ENCODE data around the gene CAMK2N2. TPM values are rescaled to one million over a fixed set of nuclear protein-coding genes. Genes with fewer than 3 reads are reported as not detected.
A peak's percentile ranks its signal among the peaks of the same experiment; 100 is the strongest.
"Not testable (repeated sequence)": the region's sequence is repeated elsewhere in the genome, so short reads cannot be mapped to it uniquely, and the experiment has no call there.

CAMK2N2 gene
- total RNA-seq, 1 donor from 2014 or later: 0.16 TPM

DNA sequence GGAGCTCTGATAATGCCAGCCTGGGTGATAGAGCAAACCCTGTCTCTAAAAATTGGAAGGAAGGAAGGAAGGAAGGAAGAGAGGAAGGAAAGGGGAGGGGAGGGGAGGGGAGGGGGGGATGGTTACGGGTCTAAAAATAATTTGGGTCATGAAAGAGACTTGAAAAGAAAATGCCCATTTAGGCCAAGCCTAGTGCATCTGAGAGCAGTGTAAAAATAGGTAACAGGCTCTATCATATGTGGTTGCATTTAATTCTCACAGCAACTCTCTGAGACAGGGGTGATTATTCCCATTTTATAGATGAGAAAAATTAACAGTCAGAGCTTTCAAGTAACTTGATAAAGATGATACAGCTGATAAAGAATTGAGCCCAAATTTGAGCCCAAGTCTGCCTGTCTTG lies 10.9 kb upstream of the CAMK2N2 start:
- Mint-ChIP-seq H3K27ac (no peak overlapping the region), H3K27me3 (ENCODE audit: low read depth) (peaks cover 84% of the 10 kb centered on the region), H3K4me1 (no peaks in the 10 kb centered on the region), H3K4me3 (no peak overlapping the region), H3K9me3 (peaks cover 2% of the 10 kb centered on the region), H3K36me3 (no peaks in the 10 kb centered on the region)
- TF ChIP-seq, protein P1, sequence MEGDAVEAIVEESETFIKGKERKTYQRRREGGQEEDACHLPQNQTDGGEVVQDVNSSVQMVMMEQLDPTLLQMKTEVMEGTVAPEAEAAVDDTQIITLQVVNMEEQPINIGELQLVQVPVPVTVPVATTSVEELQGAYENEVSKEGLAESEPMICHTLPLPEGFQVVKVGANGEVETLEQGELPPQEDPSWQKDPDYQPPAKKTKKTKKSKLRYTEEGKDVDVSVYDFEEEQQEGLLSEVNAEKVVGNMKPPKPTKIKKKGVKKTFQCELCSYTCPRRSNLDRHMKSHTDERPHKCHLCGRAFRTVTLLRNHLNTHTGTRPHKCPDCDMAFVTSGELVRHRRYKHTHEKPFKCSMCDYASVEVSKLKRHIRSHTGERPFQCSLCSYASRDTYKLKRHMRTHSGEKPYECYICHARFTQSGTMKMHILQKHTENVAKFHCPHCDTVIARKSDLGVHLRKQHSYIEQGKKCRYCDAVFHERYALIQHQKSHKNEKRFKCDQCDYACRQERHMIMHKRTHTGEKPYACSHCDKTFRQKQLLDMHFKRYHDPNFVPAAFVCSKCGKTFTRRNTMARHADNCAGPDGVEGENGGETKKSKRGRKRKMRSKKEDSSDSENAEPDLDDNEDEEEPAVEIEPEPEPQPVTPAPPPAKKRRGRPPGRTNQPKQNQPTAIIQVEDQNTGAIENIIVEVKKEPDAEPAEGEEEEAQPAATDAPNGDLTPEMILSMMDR (IDR thresholded peaks at IDR 0.05; ENCODE audit: unreplicated experiment): no peak
- DNase-seq (ENCODE audit: low spot score in 2 of 2, unreplicated experiment in 2 of 2): no peak

DNA sequence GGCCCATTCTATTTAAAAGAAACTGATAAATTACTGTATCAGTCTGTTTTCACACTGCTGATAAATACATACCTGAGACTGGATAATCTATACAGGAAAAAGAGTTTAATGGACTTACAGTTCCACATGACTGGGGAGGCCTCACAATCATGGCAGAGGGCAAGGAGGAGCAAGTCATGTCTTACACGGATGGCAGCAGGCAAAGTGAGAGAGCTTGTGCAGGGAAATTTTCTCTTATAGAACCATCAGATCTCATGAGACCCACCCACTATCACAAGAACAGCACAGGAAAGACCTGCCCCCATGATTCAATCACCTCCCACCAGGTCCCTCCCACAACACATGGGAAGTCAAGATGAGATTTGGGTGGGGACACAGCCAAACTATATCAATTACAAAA lies 5.9 kb upstream of the CAMK2N2 start:
- H3K36me3 Mint-ChIP-seq; H3K27ac Mint-ChIP-seq; H3K4me1 Mint-ChIP-seq; H3K9me3 Mint-ChIP-seq; H3K4me3 Mint-ChIP-seq; DNase-seq (ENCODE audit: low spot score in 2 of 2, unreplicated experiment in 2 of 2): not testable (repeated sequence)
- peaks cover 76% of the 10 kb centered on the region for H3K27me3 Mint-ChIP-seq (ENCODE audit: low read depth)

DNA sequence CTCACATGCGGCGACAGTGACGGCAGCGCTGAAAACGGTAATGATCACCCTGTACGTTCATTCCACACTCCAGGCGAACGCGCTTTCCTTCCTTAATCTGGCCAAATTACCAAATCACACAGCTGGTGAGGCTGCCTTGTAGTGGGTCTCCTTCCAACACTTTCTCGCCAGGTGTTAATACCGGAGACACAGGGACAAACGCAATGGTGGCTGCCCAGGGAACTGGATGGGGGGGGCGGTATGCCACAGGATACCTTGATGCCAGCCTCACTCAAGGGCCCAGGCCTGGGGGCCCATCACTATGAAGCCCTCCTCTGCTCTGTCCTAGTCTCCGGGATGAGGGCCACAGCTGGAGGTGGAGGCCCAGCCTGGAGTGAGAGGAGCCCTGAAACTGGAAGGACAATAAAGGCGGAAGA lies 1.4 kb upstream of the CAMK2N2 start:
- H3K27me3 Mint-ChIP-seq (ENCODE audit: low read depth): peaks cover 81% of the 10 kb centered on the region
- no peak overlapping the region for H3K27ac Mint-ChIP-seq
- peak overlapping the region; percentile 43 for H3K4me3 Mint-ChIP-seq
- TF ChIP-seq, protein P1 (IDR thresholded peaks at IDR 0.05; ENCODE audit: unreplicated experiment): no peak
- peaks cover 5% of the 10 kb centered on the region for H3K9me3 Mint-ChIP-seq
- DNase-seq (ENCODE audit: low spot score in 2 of 2, unreplicated experiment in 2 of 2): no peak
- H3K36me3 Mint-ChIP-seq: peaks cover 10% of the 10 kb centered on the region
- H3K4me1 Mint-ChIP-seq: peaks cover 15% of the 10 kb centered on the region

DNA sequence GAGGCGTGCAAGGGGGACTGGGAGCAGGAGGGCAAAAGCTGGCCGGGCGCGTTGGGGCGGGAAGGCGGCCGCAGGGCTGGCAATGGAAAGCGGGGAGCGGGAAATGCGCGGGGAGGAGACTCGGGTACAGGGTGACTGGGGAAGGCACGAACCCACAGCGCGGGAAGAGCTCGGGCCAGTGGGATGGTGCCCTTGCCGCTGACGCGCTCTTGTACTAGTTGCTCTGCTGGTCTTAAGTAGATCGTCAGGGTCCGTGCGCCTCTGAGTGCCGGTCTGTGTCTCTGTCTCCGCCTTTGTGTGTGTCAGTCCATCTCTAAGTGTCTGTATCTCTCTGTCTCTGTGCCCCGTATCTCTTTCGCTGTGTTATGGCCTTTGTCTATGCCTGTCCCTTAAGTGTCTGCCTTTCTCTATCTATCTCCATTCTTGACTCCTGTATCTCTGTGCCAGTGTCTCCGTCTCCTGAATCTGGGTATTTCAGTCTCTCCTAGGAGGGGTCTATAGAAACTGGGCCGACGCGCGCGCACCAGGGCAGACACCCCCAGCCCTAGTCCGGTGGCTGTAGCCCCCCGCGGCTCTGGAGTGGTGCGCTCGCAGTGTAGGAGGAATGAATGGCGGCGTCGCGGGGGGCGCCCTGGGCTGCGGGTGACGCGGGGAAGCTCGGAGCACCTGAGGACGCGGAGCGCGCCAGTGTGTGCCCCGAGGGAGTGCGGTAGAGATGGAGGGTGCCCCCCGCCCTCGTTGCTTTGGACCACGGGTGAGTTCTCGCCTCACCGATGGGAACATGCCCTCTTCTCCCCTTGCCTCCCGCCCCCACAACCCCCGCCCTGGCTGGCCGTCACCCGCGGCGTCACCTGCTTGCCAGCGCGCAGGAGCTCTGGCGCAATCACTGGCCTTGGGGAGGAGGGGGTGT lies 756 bp upstream of the CAMK2N2 start:
- peaks cover 81% of the 10 kb centered on the region for H3K27me3 Mint-ChIP-seq (ENCODE audit: low read depth)
- H3K27ac Mint-ChIP-seq: no peak overlapping the region
- TF ChIP-seq, protein P1 (IDR thresholded peaks at IDR 0.05; ENCODE audit: unreplicated experiment): no peak
- no peak for DNase-seq (ENCODE audit: low spot score in 2 of 2, unreplicated experiment in 2 of 2)
- peaks cover 1% of the 10 kb centered on the region for H3K9me3 Mint-ChIP-seq
- H3K4me3 Mint-ChIP-seq: peak overlapping the region; percentile 64
- H3K36me3 Mint-ChIP-seq: peaks cover 14% of the 10 kb centered on the region
- peaks cover 15% of the 10 kb centered on the region for H3K4me1 Mint-ChIP-seq

DNA sequence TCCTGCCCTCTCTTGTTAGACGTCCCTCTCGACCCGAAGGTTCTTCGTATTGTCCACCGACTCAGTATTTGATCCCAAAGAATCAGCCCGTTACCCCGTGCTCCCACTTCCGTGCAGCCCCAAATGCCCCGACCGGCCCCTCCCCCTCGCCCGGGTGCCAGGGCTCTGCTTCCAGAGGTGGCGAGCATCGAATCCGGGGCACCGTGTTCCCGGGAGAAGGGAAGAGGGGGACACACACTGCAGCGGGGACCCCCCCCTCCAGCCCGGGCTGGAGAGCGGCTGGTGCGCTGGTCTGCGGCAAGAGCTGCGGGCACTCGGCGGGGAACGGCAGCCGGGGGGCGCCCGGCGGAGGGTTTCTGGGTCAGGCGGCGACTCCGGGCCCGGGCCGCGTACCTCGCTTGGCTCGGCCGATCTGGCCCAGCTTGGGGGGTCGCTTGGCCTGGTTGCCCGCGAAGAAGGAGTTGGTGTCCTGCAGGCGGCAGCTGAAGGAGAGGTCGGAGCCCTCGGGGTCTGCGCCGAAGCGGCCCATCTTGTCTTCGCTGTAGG lies 556 bp downstream of the CAMK2N2 start:
- DNase-seq (ENCODE audit: low spot score in 2 of 2, unreplicated experiment in 2 of 2): no peak
- Mint-ChIP-seq H3K4me1 (peaks cover 15% of the 10 kb centered on the region), H3K4me3 (peak overlapping the region; percentile 65), H3K9me3 (no peaks in the 10 kb centered on the region), H3K27ac (no peak overlapping the region), H3K36me3 (peaks cover 14% of the 10 kb centered on the region), H3K27me3 (ENCODE audit: low read depth) (peaks cover 77% of the 10 kb centered on the region)
- TF ChIP-seq, protein P1 (IDR thresholded peaks at IDR 0.05; ENCODE audit: unreplicated experiment): no peak

All from mesothelial cell of epicardium (in vitro differentiated cells).